ENCODE results near the gene PDP2.

The PDP2 gene

DNA sequence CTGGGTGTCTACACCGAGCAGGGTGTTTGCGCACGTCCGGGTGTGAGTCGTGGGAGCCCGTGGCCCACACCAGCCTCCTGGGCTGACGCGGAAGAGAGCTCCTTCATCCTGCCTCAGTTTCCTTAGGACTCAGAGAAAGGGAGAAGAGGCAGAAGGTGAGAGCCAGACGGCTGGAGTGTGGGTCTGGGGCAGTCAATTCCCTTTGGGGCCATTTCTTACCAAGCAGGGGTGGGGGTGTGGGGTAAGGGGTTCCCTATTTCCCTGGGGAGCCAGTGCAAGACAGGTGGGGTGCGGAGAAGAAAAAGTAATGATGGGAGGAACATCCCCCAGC, 35.3 kb upstream of the PDP2 start:
- peaks cover 3% of the 10 kb centered on the region for H3K27me3 ChIP-seq (replicated peaks; ENCODE audit: control insufficient read depth, insufficient read depth, low read length, poor library complexity, severe bottlenecking)
- no peaks in the 10 kb centered on the region for H3K36me3 ChIP-seq (ENCODE audit: control insufficient read depth, insufficient read depth, low read length)
- no peak overlapping the region for H3K27ac ChIP-seq (ENCODE audit: insufficient read depth, low read length, poor library complexity, severe bottlenecking)
- H3K4me1 ChIP-seq (ENCODE audit: control insufficient read depth, insufficient read depth, low read length, poor library complexity, severe bottlenecking) = peaks cover 10% of the 10 kb centered on the region
- H3K4me3 ChIP-seq (ENCODE audit: insufficient read depth, low read depth, low read length, poor library complexity, severe bottlenecking) = peak overlapping the region; percentile 35
- no peak for DNase-seq
- no peaks in the 10 kb centered on the region for H3K9me3 ChIP-seq (ENCODE audit: control insufficient read depth, low read length)

DNA sequence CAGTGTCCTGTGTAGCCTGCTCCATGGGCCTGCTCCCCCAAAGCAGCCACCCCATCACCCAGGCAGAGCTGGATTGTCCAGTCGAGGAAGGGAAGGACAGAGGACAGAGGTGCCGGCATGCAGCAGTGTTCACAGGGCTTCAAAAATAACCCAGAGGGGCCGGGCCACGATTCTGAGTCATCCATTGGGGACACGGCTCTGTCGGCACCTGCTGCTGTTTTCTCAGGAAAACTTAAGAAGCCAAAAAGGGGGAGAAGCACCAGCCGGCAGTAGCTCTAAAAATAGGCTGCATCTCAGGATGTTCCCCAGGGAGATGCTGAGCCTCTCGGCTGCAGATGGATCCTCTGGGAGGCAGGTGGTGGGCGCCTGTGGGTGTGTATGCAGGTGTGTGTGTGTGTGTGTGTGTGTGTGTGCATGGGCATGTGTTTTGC, 34.5 kb upstream of the PDP2 start:
- no peak overlapping the region for H3K27ac ChIP-seq (ENCODE audit: insufficient read depth, low read length, poor library complexity, severe bottlenecking)
- H3K4me3 ChIP-seq (ENCODE audit: insufficient read depth, low read depth, low read length, poor library complexity, severe bottlenecking) = no peak overlapping the region
- H3K36me3 ChIP-seq (ENCODE audit: control insufficient read depth, insufficient read depth, low read length) = no peaks in the 10 kb centered on the region
- no peaks in the 10 kb centered on the region for H3K9me3 ChIP-seq (ENCODE audit: control insufficient read depth, low read length)
- no peak for DNase-seq
- peaks cover 3% of the 10 kb centered on the region for H3K27me3 ChIP-seq (replicated peaks; ENCODE audit: control insufficient read depth, insufficient read depth, low read length, poor library complexity, severe bottlenecking)
- H3K4me1 ChIP-seq (ENCODE audit: control insufficient read depth, insufficient read depth, low read length, poor library complexity, severe bottlenecking) = peaks cover 10% of the 10 kb centered on the region

DNA sequence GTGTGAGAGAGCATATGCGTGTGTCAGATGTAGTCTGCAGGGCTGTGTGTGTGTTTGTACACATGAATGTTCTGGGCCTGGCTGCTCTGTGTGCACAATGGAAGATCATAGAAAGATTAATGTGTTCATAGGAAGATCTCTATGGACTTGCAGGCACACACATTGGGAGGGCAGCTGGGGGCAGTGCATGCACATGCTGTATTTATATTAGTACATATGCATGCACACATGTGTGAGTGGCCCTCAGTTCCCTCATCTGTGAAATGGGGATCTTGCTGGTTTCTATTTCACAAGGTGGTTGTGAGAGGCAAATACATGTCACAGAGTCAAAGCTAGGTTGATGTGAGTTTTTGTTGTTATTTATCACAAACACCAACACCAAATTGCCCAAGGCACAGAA, 34.0 kb upstream of the PDP2 start:
- Histone ChIP-seq H3K36me3 (ENCODE audit: control insufficient read depth, insufficient read depth, low read length) (no peaks in the 10 kb centered on the region), H3K4me1 (ENCODE audit: control insufficient read depth, insufficient read depth, low read length, poor library complexity, severe bottlenecking) (peaks cover 10% of the 10 kb centered on the region), H3K27ac (ENCODE audit: insufficient read depth, low read length, poor library complexity, severe bottlenecking) (no peak overlapping the region), H3K27me3 (replicated peaks; ENCODE audit: control insufficient read depth, insufficient read depth, low read length, poor library complexity, severe bottlenecking) (peaks cover 3% of the 10 kb centered on the region), H3K4me3 (ENCODE audit: insufficient read depth, low read depth, low read length, poor library complexity, severe bottlenecking) (no peak overlapping the region), H3K9me3 (ENCODE audit: control insufficient read depth, low read length) (no peaks in the 10 kb centered on the region)
- no peak for DNase-seq

DNA sequence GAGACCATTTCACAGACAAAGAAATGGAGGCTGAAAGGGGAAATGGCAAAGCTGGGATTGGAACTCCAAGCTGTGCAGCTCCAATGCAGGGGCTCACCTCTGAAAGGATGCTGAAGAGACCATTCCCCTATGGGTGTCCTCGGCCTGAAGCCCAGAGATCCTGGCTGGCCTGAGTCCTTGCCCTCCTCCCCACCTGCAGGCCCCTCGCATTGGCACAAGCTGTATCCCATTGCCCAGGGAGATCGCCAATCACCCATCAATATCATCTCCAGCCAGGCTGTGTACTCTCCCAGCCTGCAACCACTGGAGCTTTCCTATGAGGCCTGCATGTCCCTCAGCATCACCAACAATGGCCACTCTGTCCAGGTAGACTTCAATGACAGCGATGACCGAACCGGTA, 33.5 kb upstream of the PDP2 start:
- Histone ChIP-seq H3K4me3 (ENCODE audit: insufficient read depth, low read depth, low read length, poor library complexity, severe bottlenecking) (no peak overlapping the region), H3K9me3 (ENCODE audit: control insufficient read depth, low read length) (no peaks in the 10 kb centered on the region), H3K36me3 (ENCODE audit: control insufficient read depth, insufficient read depth, low read length) (no peaks in the 10 kb centered on the region), H3K27ac (ENCODE audit: insufficient read depth, low read length, poor library complexity, severe bottlenecking) (no peak overlapping the region), H3K27me3 (replicated peaks; ENCODE audit: control insufficient read depth, insufficient read depth, low read length, poor library complexity, severe bottlenecking) (peaks cover 3% of the 10 kb centered on the region), H3K4me1 (ENCODE audit: control insufficient read depth, insufficient read depth, low read length, poor library complexity, severe bottlenecking) (peaks cover 10% of the 10 kb centered on the region)
- no peak for DNase-seq

DNA sequence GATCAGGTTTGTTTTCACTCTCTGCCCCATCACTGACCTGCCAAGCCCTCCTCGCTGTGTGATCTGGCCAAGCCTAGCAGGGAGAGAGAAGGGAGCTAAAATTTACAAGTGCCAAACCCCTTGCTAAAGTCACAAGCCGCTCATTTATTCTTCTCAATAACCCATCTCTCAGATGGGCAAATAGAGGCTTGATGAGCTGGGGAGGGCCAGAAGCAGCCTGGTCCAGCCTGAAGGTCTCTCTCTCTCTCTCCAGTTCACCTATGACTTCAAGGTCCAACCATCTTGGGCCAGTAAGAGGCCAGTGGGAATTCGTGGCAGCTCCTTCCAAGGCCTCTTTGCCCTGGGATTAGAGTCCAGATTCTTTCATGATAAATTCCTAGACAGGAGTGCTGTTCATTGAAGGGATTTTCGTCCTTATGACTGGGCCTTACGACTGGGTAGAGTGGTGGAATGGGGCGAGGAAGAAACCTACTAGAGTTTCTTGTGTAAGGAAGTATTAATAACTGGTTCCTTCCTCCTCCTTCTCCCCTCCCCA, 32.7 kb upstream of the PDP2 start:
- Histone ChIP-seq H3K27me3 (replicated peaks; ENCODE audit: control insufficient read depth, insufficient read depth, low read length, poor library complexity, severe bottlenecking) (peaks cover 3% of the 10 kb centered on the region), H3K4me1 (ENCODE audit: control insufficient read depth, insufficient read depth, low read length, poor library complexity, severe bottlenecking) (peaks cover 10% of the 10 kb centered on the region), H3K9me3 (ENCODE audit: control insufficient read depth, low read length) (no peaks in the 10 kb centered on the region), H3K4me3 (ENCODE audit: insufficient read depth, low read depth, low read length, poor library complexity, severe bottlenecking) (no peak overlapping the region), H3K27ac (ENCODE audit: insufficient read depth, low read length, poor library complexity, severe bottlenecking) (no peak overlapping the region), H3K36me3 (ENCODE audit: control insufficient read depth, insufficient read depth, low read length) (no peaks in the 10 kb centered on the region)
- no peak for DNase-seq

DNA sequence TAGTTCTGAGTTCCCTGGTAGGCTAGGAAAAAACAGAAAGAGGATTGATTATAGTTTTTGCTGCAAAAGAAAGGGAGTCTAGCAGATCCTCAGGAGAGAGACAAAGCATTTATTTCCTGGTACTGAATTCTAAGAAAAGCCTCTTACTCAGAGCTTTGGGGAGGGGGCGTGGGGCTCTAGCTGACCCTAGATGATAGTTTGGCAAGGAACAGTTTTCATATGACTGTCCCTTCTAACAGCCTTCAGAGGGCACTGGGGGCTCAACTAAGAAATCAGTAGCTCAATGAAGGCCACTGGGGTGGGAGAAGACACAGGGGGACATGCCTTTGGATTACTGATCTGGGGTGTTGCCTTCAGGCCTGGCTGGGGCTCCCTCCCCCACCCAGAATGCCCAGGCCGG, 32.1 kb upstream of the PDP2 start:
- Histone ChIP-seq H3K4me1 (ENCODE audit: control insufficient read depth, insufficient read depth, low read length, poor library complexity, severe bottlenecking) (peaks cover 10% of the 10 kb centered on the region), H3K9me3 (ENCODE audit: control insufficient read depth, low read length) (no peaks in the 10 kb centered on the region), H3K4me3 (ENCODE audit: insufficient read depth, low read depth, low read length, poor library complexity, severe bottlenecking) (no peak overlapping the region), H3K27me3 (replicated peaks; ENCODE audit: control insufficient read depth, insufficient read depth, low read length, poor library complexity, severe bottlenecking) (peaks cover 3% of the 10 kb centered on the region), H3K27ac (ENCODE audit: insufficient read depth, low read length, poor library complexity, severe bottlenecking) (no peak overlapping the region), H3K36me3 (ENCODE audit: control insufficient read depth, insufficient read depth, low read length) (no peaks in the 10 kb centered on the region)
- no peak for DNase-seq

DNA sequence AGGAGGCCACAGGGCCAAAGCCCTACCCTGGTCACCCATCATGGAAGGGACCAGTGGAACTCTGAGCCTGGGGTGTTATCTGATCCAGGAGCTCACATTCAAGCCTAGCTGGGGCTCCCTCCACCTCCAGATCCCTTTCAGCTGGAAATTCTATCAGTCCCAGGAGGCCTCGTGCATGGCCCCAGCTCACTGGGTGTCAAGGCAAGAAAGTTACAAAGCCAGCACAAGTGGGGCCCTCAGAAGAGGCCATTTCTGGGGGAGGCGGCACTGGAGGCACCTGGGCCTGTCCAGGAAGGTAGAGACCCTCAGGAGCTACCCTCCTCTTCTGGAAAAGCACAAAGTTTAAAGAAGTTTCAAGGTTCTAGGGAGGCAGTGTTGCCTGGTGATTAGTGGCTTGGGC, 31.3 kb upstream of the PDP2 start:
- Histone ChIP-seq H3K27ac (ENCODE audit: insufficient read depth, low read length, poor library complexity, severe bottlenecking) (no peak overlapping the region), H3K36me3 (ENCODE audit: control insufficient read depth, insufficient read depth, low read length) (no peaks in the 10 kb centered on the region), H3K27me3 (replicated peaks; ENCODE audit: control insufficient read depth, insufficient read depth, low read length, poor library complexity, severe bottlenecking) (peaks cover 3% of the 10 kb centered on the region), H3K4me3 (ENCODE audit: insufficient read depth, low read depth, low read length, poor library complexity, severe bottlenecking) (no peak overlapping the region), H3K9me3 (ENCODE audit: control insufficient read depth, low read length) (no peaks in the 10 kb centered on the region), H3K4me1 (ENCODE audit: control insufficient read depth, insufficient read depth, low read length, poor library complexity, severe bottlenecking) (peaks cover 10% of the 10 kb centered on the region)
- DNase-seq = no peak

DNA sequence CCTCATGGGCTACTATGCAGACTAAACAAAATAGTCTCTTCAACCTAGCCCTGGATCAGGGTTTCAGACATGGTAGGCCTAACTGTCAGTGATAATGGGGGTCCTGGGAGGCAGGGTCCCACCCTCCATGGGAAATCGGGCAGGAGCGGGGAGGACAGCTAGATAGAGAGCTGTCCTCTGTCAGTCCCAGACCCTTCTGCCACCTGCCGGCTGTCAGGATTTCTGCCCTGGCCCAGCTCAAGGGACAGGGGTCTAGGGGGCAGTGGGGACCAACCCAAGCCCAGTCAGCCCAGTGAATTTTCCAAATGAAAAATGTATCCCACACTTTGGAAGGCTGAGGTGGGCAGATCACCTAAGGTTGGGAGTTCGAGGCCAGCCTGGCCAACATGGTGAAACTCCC, 30.8 kb upstream of the PDP2 start:
- no peak overlapping the region for H3K27ac ChIP-seq (ENCODE audit: insufficient read depth, low read length, poor library complexity, severe bottlenecking)
- peaks cover 3% of the 10 kb centered on the region for H3K27me3 ChIP-seq (replicated peaks; ENCODE audit: control insufficient read depth, insufficient read depth, low read length, poor library complexity, severe bottlenecking)
- H3K4me1 ChIP-seq (ENCODE audit: control insufficient read depth, insufficient read depth, low read length, poor library complexity, severe bottlenecking) = peaks cover 6% of the 10 kb centered on the region
- H3K36me3 ChIP-seq (ENCODE audit: control insufficient read depth, insufficient read depth, low read length) = no peaks in the 10 kb centered on the region
- no peak overlapping the region for H3K4me3 ChIP-seq (ENCODE audit: insufficient read depth, low read depth, low read length, poor library complexity, severe bottlenecking)
- H3K9me3 ChIP-seq (ENCODE audit: control insufficient read depth, low read length) = no peaks in the 10 kb centered on the region
- no peak for DNase-seq

DNA sequence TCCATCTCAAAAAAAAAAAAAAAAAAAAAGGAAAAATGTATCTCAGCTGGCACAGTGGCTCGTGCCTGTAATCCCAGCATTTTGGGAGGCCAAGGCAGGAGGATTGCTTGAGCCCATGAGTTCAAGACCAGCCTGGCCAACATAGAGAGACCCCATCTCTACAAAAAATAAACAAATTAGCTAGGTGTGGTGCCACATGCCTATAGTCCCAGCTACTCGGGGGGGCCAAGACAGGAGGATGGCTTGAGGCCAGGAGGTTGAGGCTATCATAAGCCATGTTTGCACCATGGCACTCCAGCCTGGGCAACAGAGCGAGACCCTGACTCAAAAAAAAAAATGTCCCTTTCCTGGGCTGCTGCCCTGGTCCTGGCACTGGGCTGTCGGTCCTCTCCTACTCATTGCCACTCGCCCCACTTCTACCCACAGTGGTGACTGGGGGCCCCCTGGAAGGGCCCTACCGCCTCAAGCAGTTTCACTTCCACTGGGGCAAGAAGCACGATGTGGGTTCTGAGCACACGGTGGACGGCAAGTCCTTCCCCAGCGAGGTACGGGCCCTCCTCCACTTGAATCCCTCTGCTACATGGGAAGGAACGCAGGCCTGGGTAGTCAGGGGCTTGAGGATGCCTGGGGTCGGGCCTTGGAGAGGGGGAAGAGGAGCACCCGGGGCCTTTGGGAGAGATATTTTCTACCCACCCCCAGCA, 30.1 kb upstream of the PDP2 start:
- DNase-seq = no peak
- Histone ChIP-seq H3K9me3 (ENCODE audit: control insufficient read depth, low read length) (no peaks in the 10 kb centered on the region), H3K36me3 (ENCODE audit: control insufficient read depth, insufficient read depth, low read length) (no peaks in the 10 kb centered on the region), H3K4me3 (ENCODE audit: insufficient read depth, low read depth, low read length, poor library complexity, severe bottlenecking) (no peak overlapping the region), H3K4me1 (ENCODE audit: control insufficient read depth, insufficient read depth, low read length, poor library complexity, severe bottlenecking) (no peaks in the 10 kb centered on the region), H3K27me3 (replicated peaks; ENCODE audit: control insufficient read depth, insufficient read depth, low read length, poor library complexity, severe bottlenecking) (peaks cover 3% of the 10 kb centered on the region), H3K27ac (ENCODE audit: insufficient read depth, low read length, poor library complexity, severe bottlenecking) (no peak overlapping the region)

DNA sequence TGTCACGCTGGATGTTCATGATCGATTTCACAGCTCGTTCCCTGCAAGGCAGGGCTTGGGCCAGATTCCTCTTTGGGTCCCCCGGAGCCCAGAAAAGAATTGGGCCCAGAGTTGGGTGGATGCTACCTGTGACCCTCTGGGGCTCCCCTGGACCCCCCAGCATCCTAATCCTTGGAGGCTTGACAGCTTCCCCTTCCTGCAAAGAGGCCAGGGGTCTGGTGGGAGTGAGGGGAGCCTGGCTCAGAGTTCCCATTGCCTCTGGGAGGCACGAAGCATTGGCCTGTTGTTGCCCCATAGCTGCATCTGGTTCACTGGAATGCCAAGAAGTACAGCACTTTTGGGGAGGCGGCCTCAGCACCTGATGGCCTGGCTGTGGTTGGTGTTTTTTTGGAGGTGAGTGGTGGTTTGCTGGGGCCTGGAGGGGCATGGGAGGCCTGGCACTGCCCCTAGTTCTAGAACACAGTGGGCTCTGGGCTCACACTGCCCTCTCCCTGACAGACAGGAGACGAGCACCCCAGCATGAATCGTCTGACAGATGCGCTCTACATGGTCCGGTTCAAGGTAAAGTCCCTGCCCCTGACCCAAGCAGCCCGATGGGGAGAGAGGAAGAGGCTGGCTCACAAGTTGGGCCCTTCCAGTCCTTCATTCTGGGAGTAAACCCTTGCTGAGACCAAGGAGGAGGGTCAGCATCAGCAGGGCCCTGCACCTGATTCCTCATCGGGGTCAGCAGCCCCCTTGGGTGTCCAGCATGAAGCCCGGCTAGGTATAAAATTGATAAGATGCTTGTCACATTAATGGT, 28.9 kb upstream of the PDP2 start:
- no peaks in the 10 kb centered on the region for H3K9me3 ChIP-seq (ENCODE audit: control insufficient read depth, low read length)
- peaks cover 3% of the 10 kb centered on the region for H3K27me3 ChIP-seq (replicated peaks; ENCODE audit: control insufficient read depth, insufficient read depth, low read length, poor library complexity, severe bottlenecking)
- no peak overlapping the region for H3K27ac ChIP-seq (ENCODE audit: insufficient read depth, low read length, poor library complexity, severe bottlenecking)
- no peaks in the 10 kb centered on the region for H3K36me3 ChIP-seq (ENCODE audit: control insufficient read depth, insufficient read depth, low read length)
- H3K4me3 ChIP-seq (ENCODE audit: insufficient read depth, low read depth, low read length, poor library complexity, severe bottlenecking) = no peak overlapping the region
- H3K4me1 ChIP-seq (ENCODE audit: control insufficient read depth, insufficient read depth, low read length, poor library complexity, severe bottlenecking) = no peaks in the 10 kb centered on the region
- no peak for DNase-seq
